Measurements from ENCODE around the gene SLC30A3.

SLC30A3 gene

GRCh38 chr2:27227501-27227900, 35.3 kb downstream of the SLC30A3 start:
- no peak for DNase-seq (ENCODE audit: low read depth)
- no peak overlapping the region for H3K4me3 ChIP-seq (ENCODE audit: low read depth, low read length)
- TF ChIP-seq MAX (IDR thresholded peaks at IDR 0.05; ENCODE audit: low read depth, low read length) (no peak), CTCF (IDR thresholded peaks at IDR 0.05; ENCODE audit: low read depth, low read length) (no peak), MYC (IDR thresholded peaks at IDR 0.05; ENCODE audit: low read depth, low read length) (no peak), POLR2A (IDR thresholded peaks at IDR 0.05; ENCODE audit: extremely low read depth, insufficient read length) (no peak)

GRCh38 chr2:27225526-27225925, 37.3 kb downstream of the SLC30A3 start:
- TF ChIP-seq POLR2A (IDR thresholded peaks at IDR 0.05; ENCODE audit: extremely low read depth, insufficient read length): no peak
- TF ChIP-seq CTCF (IDR thresholded peaks at IDR 0.05; ENCODE audit: low read depth, low read length): no peak
- no peak for TF ChIP-seq MYC (IDR thresholded peaks at IDR 0.05; ENCODE audit: low read depth, low read length)
- TF ChIP-seq MAX (IDR thresholded peaks at IDR 0.05; ENCODE audit: low read depth, low read length): no peak
- DNase-seq (ENCODE audit: low read depth): no peak
- H3K4me3 ChIP-seq (ENCODE audit: low read depth, low read length): no peak overlapping the region

- no peak for DNase-seq (ENCODE audit: low read depth)
- H3K4me3 ChIP-seq (ENCODE audit: low read depth, low read length): no peak overlapping the region
- TF ChIP-seq MAX (IDR thresholded peaks at IDR 0.05; ENCODE audit: low read depth, low read length): no peak
- TF ChIP-seq POLR2A (IDR thresholded peaks at IDR 0.05; ENCODE audit: extremely low read depth, insufficient read length): no peak
- no peak for TF ChIP-seq MYC (IDR thresholded peaks at IDR 0.05; ENCODE audit: low read depth, low read length)
- TF ChIP-seq CTCF (IDR thresholded peaks at IDR 0.05; ENCODE audit: low read depth, low read length): no peak
Measured at GRCh38 chr2:27223416-27223815, 39.4 kb downstream of the SLC30A3 start.

GRCh38 chr2:27222407-27222806, 40.4 kb downstream of the SLC30A3 start:
- TF ChIP-seq MYC (IDR thresholded peaks at IDR 0.05; ENCODE audit: low read depth, low read length) (no peak), MAX (IDR thresholded peaks at IDR 0.05; ENCODE audit: low read depth, low read length) (no peak), CTCF (IDR thresholded peaks at IDR 0.05; ENCODE audit: low read depth, low read length) (no peak), POLR2A (IDR thresholded peaks at IDR 0.05; ENCODE audit: extremely low read depth, insufficient read length) (no peak)
- H3K4me3 ChIP-seq (ENCODE audit: low read depth, low read length): no peak overlapping the region

GRCh38 chr2:27221166-27221565, 41.7 kb downstream of the SLC30A3 start:
- DNase-seq (ENCODE audit: low read depth): no peak
- TF ChIP-seq POLR2A (IDR thresholded peaks at IDR 0.05; ENCODE audit: extremely low read depth, insufficient read length) (no peak), MAX (IDR thresholded peaks at IDR 0.05; ENCODE audit: low read depth, low read length) (no peak), MYC (IDR thresholded peaks at IDR 0.05; ENCODE audit: low read depth, low read length) (no peak), CTCF (IDR thresholded peaks at IDR 0.05; ENCODE audit: low read depth, low read length) (no peak)
- no peak overlapping the region for H3K4me3 ChIP-seq (ENCODE audit: low read depth, low read length)

More at GRCh38 chr2:27222407-27222806, 40.4 kb downstream of the SLC30A3 start:
- no peak for DNase-seq (ENCODE audit: low read depth)

GRCh38 chr2:27220091-27220490, 42.8 kb downstream of the SLC30A3 start:
- TF ChIP-seq MYC (IDR thresholded peaks at IDR 0.05; ENCODE audit: low read depth, low read length): no peak
- no peak for TF ChIP-seq CTCF (IDR thresholded peaks at IDR 0.05; ENCODE audit: low read depth, low read length)
- no peak for TF ChIP-seq POLR2A (IDR thresholded peaks at IDR 0.05; ENCODE audit: extremely low read depth, insufficient read length)
- no peak for TF ChIP-seq MAX (IDR thresholded peaks at IDR 0.05; ENCODE audit: low read depth, low read length)
- no peak for DNase-seq (ENCODE audit: low read depth)
- no peak overlapping the region for H3K4me3 ChIP-seq (ENCODE audit: low read depth, low read length)

Data from NB4 (cell line).